ENCODE results near the gene SH2D4B.
A peak's percentile ranks its signal among the peaks of the same experiment; 100 is the strongest.

The SH2D4B gene

GRCh38 chr10:80545258-80545881, 7.7 kb downstream of the SH2D4B start:
- DNase-seq = no peak

- peak; percentile 90 for DNase-seq
Measured at GRCh38 chr10:80552151-80552646, 14.5 kb downstream of the SH2D4B start.

- DNase-seq = no peak
Measured at GRCh38 chr10:80553436-80553835, 15.7 kb downstream of the SH2D4B start.

- DNase-seq = no peak
Measured at GRCh38 chr10:80554050-80554449, 16.3 kb downstream of the SH2D4B start.

GRCh38 chr10:80555415-80555814, 17.7 kb downstream of the SH2D4B start:
- DNase-seq = no peak

- no peak for DNase-seq
Measured at GRCh38 chr10:80561950-80562349, 24.2 kb downstream of the SH2D4B start.

GRCh38 chr10:80567292-80567691, 29.6 kb downstream of the SH2D4B start:
- peak; percentile 20 for DNase-seq

GRCh38 chr10:80569131-80569895, 31.6 kb downstream of the SH2D4B start:
- DNase-seq = no peak

- DNase-seq = no peak
Measured at GRCh38 chr10:80571352-80571751, 33.6 kb downstream of the SH2D4B start.

- DNase-seq = no peak
Measured at GRCh38 chr10:80579181-80579763, 41.6 kb downstream of the SH2D4B start.

GRCh38 chr10:80579849-80580637, 42.3 kb downstream of the SH2D4B start:
- no peak for DNase-seq

- DNase-seq = peak; percentile 58
Measured at GRCh38 chr10:80580638-80581468, 43.2 kb downstream of the SH2D4B start.

- peak; percentile 11 for DNase-seq
Measured at GRCh38 chr10:80581469-80581835, 43.8 kb downstream of the SH2D4B start.

GRCh38 chr10:80582286-80582960, 44.7 kb downstream of the SH2D4B start:
- no peak for DNase-seq

- no peak for DNase-seq
Measured at GRCh38 chr10:80583685-80584084, 46.0 kb downstream of the SH2D4B start.

- no peak for DNase-seq
Measured at GRCh38 chr10:80585812-80586211, 48.1 kb downstream of the SH2D4B start.

- DNase-seq = no peak
Measured at GRCh38 chr10:80588546-80588945, 50.8 kb downstream of the SH2D4B start.

GRCh38 chr10:80589726-80590373, 52.1 kb downstream of the SH2D4B start:
- DNase-seq = no peak

- no peak for DNase-seq
Measured at GRCh38 chr10:80590585-80591125, 53.0 kb downstream of the SH2D4B start.

- peak; percentile 73 for DNase-seq
Measured at GRCh38 chr10:80596391-80597257, 58.9 kb downstream of the SH2D4B start.

Measured in DMS53 (cell line).